ENCODE measurements around the gene PTGER1. TPM values are rescaled to one million over a fixed set of nuclear protein-coding genes. Genes with fewer than 3 reads are reported as not detected.
A peak's percentile ranks its signal among the peaks of the same experiment; 100 is the strongest.

PTGER1 gene
- total and polyA plus RNA-seq, 12 donors, result 0.16 to 0.17 TPM; not detected in 10

DNA sequence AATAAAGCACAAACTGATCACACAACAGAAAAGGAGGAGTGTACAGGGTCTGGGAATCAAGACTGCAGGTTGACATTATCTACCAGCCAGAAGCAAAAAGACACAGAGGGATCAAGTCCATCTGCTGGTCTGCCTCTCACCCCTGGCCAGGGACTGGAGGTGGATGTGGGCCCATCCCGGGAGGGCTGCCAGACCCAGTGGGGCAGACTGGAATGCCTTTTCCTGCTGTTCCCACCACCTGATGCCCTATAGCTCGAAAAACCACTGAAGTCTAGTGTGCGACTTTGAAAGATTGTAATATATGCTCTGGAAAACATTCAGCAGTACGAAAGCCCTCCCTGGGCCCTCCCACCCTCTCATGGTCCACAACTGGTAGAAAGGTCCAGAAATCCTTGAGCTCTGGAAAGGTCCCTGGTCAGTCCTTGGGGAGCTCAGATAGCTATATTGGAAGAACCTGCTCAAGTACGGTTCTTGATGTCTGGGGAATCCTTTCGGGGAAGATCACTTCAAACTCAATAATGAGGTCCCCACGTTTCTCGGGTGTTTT, 40.4 kb upstream of the PTGER1 start:
- 63 to 65% methylated on average over 8 of the region's 8 CpGs for WGBS, 2 donors
- Histone ChIP-seq H3K27me3 (no peaks in the 10 kb centered on the region), H3K9me3 (no peaks in the 10 kb centered on the region), H3K4me3 (peak overlapping the region in 8 of 10 donors; percentile 65 to 99 (median 97)), H3K4me1 (peaks cover 15 to 62% (median 42%) of the 10 kb centered on the region in 9 donors), H3K36me3 (peaks cover 0 to 39% (median 23%) of the 10 kb centered on the region in 9 donors), H3K27ac (peak overlapping the region in 5 of 10 donors; percentile 1 to 99 (median 21))
- DNase-seq (no peak), ATAC-seq (no peak)
- no peak for TF ChIP-seq CTCF (IDR thresholded peaks at IDR 0.05)
- intact Hi-C loops (cut with DNase I), result loop anchor here in 1 of 10 donors (2.0 kb wide), 1 partner anchor 19 kb away; the partner anchor contains the start of gene GIPC1

GRCh38 chr19:14514215-14514863, 39.2 kb upstream of the PTGER1 start:
- DNase-seq (no peak), ATAC-seq (no peak)
- H3K36me3 ChIP-seq, result peaks cover 0 to 39% (median 23%) of the 10 kb centered on the region in 9 donors
- H3K27ac ChIP-seq, result peak overlapping the region in 4 of 10 donors; percentile 10 to 34 (median 28)
- H3K4me1 ChIP-seq, result peaks cover 15 to 63% (median 42%) of the 10 kb centered on the region in 9 donors
- 66 to 69% methylated on average over 8 of the region's 8 CpGs for WGBS, 2 donors
- no peaks in the 10 kb centered on the region for H3K27me3 ChIP-seq
- intact Hi-C loops (cut with DNase I), result no loop called here
- H3K4me3 ChIP-seq, result no peak overlapping the region
- no peak for TF ChIP-seq CTCF (IDR thresholded peaks at IDR 0.05)
- no peaks in the 10 kb centered on the region for H3K9me3 ChIP-seq

DNA sequence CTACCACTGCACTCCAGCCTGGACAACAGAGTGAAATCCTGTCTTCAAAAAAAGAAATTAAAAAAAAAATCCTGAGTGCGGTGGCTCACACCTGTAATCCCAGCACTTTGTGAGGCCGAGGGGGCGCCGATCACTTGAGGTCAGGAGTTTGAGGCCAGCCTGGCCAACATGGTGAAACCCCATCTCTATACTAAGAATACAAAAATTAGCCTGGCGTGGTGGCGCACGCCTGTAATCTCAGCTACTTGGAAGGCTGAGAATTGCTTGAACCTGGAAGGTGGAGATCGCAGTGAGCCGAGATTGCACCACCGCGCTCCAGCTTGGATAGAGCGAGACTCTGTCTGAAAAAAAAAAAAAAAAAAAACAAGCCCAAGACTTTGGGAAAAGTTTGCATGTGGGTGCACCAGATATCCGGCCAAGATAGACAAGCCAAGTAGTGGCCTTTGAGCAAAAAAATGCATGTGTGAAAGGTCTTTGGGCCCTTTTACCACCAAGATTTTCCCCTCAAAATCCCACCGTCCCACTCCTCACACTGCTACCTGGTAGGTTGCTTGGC, 37.3 kb upstream of the PTGER1 start:
- TF ChIP-seq CTCF (IDR thresholded peaks at IDR 0.05), result no peak
- intact Hi-C loops (cut with DNase I), result no loop called here
- Histone ChIP-seq H3K27ac (no peak overlapping the region), H3K27me3 (no peaks in the 10 kb centered on the region), H3K4me3 (no peak overlapping the region), H3K9me3 (no peaks in the 10 kb centered on the region), H3K36me3 (peaks cover 0 to 39% (median 23%) of the 10 kb centered on the region in 9 donors), H3K4me1 (peaks cover 12 to 70% (median 36%) of the 10 kb centered on the region in 9 donors)
- WGBS, 2 donors, result 94 to 95% methylated on average over 14 of the region's 14 CpGs
- DNase-seq, result no peak
- ATAC-seq, result no peak

- H3K9me3 ChIP-seq, result no peaks in the 10 kb centered on the region
- H3K4me1 ChIP-seq, result peaks cover 11 to 63% (median 25%) of the 10 kb centered on the region in 9 donors
- TF ChIP-seq CTCF (IDR thresholded peaks at IDR 0.05), result no peak
- intact Hi-C loops (cut with DNase I), result no loop called here
- 85 to 91% methylated on average over 4 of the region's 4 CpGs for WGBS, 2 donors
- peak overlapping the region in 1 of 10 donors; percentile 20 for H3K4me3 ChIP-seq
- peak overlapping the region in 5 of 10 donors; percentile 28 to 77 (median 35) for H3K27ac ChIP-seq
- peaks cover 0 to 34% (median 20%) of the 10 kb centered on the region in 9 donors for H3K36me3 ChIP-seq
- DNase-seq (no peak), ATAC-seq (peak in 4 of 8 donors; percentile 1 to 10 (median 4))
- H3K27me3 ChIP-seq, result no peaks in the 10 kb centered on the region
Observed at GRCh38 chr19:14511229-14511593, 36.1 kb upstream of the PTGER1 start.

Data from heart right ventricle (tissue), 16 donors.